HG03439 (cell line): ENCODE data around the gene PPP1R8.
"Not testable (repeated sequence)": the region's sequence is repeated elsewhere in the genome, so short reads cannot be mapped to it uniquely, and the experiment has no call there.

Experiments
- ATAC-seq: cut with Tn5 transposase; IDR thresholded peaks from one replicate; pipeline ENCODE4 v1.9.1; 2021; ENCODE audit warnings: mild to moderate bottlenecking, moderate library complexity; ENCODE audit not compliant: unreplicated experiment

Gene PPP1R8

GRCh38 chr1:27831568-27832410 lies 1.2 kb downstream of the PPP1R8 start:
- ATAC-seq, result no peak

- no peak for ATAC-seq
These were observed 2.2 kb downstream of the PPP1R8 start for GRCh38 chr1:27832762-27833161.

GRCh38 chr1:27833470-27833869 lies 2.9 kb downstream of the PPP1R8 start:
- no peak for ATAC-seq

GRCh38 chr1:27835046-27835445 lies 4.5 kb downstream of the PPP1R8 start:
- no peak for ATAC-seq

GRCh38 chr1:27835501-27835900 lies 4.9 kb downstream of the PPP1R8 start:
- ATAC-seq, result no peak

GRCh38 chr1:27849951-27850350 lies 19.4 kb downstream of the PPP1R8 start:
- no peak for ATAC-seq

- no peak for ATAC-seq
These were observed 24.5 kb downstream of the PPP1R8 start for GRCh38 chr1:27855085-27855484.

- ATAC-seq, result no peak
These were observed 26.2 kb downstream of the PPP1R8 start for GRCh38 chr1:27856561-27857343.

GRCh38 chr1:27857552-27857951 lies 27.0 kb downstream of the PPP1R8 start:
- ATAC-seq, result not testable (repeated sequence)

GRCh38 chr1:27858072-27858948 lies 27.7 kb downstream of the PPP1R8 start:
- no peak for ATAC-seq

GRCh38 chr1:27858949-27859576 lies 28.5 kb downstream of the PPP1R8 start:
- ATAC-seq, result no peak

- no peak for ATAC-seq
These were observed 30.9 kb downstream of the PPP1R8 start for GRCh38 chr1:27861436-27861835.

GRCh38 chr1:27862004-27862403 lies 31.4 kb downstream of the PPP1R8 start:
- ATAC-seq, result no peak

- ATAC-seq, result no peak
These were observed 32.3 kb downstream of the PPP1R8 start for GRCh38 chr1:27862671-27863537.

- ATAC-seq, result no peak
These were observed 32.9 kb downstream of the PPP1R8 start for GRCh38 chr1:27863538-27863915.

- no peak for ATAC-seq
These were observed 33.8 kb downstream of the PPP1R8 start for GRCh38 chr1:27864264-27864895.

GRCh38 chr1:27865821-27866220 lies 35.2 kb downstream of the PPP1R8 start:
- ATAC-seq, result no peak

GRCh38 chr1:27868556-27868931 lies 38.0 kb downstream of the PPP1R8 start:
- no peak for ATAC-seq
